HK-2 (cell line): ENCODE data around the gene HOXA2.

ENCODE experiments used
- DNase-seq: peaks from one replicate; pipeline ENCODE4 v3.0.0-alpha.2; 2018; ENCODE audit not compliant: unreplicated experiment

Gene HOXA2

GRCh38 chr7:27111751-27112277, 9.3 kb upstream of the HOXA2 start:
- no peak for DNase-seq

- DNase-seq, result no peak
Observed at GRCh38 chr7:27111042-27111750, 8.7 kb upstream of the HOXA2 start.

- DNase-seq, result no peak
Observed at GRCh38 chr7:27110186-27111031, 7.9 kb upstream of the HOXA2 start.

GRCh38 chr7:27109466-27110185, 7.1 kb upstream of the HOXA2 start:
- no peak for DNase-seq

- DNase-seq, result no peak
Observed at GRCh38 chr7:27108390-27109127, 6.1 kb upstream of the HOXA2 start.

- no peak for DNase-seq
Observed at GRCh38 chr7:27107391-27108381, 5.2 kb upstream of the HOXA2 start.

- no peak for DNase-seq
Observed at GRCh38 chr7:27106901-27107240, 4.4 kb upstream of the HOXA2 start.

- no peak for DNase-seq
Observed at GRCh38 chr7:27106181-27106900, 3.9 kb upstream of the HOXA2 start.

- DNase-seq, result no peak
Observed at GRCh38 chr7:27105301-27106031, 3.0 kb upstream of the HOXA2 start.

- no peak for DNase-seq
Observed at GRCh38 chr7:27104341-27105058, 2.0 kb upstream of the HOXA2 start.

- DNase-seq, result no peak
Observed at GRCh38 chr7:27103489-27104226, 1.2 kb upstream of the HOXA2 start.

GRCh38 chr7:27101957-27102580, 414 bp downstream of the HOXA2 start:
- DNase-seq, result no peak

- DNase-seq, result no peak
Observed at GRCh38 chr7:27101171-27101956, 1.1 kb downstream of the HOXA2 start.

GRCh38 chr7:27100694-27101170, 1.8 kb downstream of the HOXA2 start:
- no peak for DNase-seq

GRCh38 chr7:27099453-27100370, 2.8 kb downstream of the HOXA2 start:
- no peak for DNase-seq
